ENCODE measurements around the gene C6orf163.

C6orf163 gene

GRCh38 chr6:87375315-87375714, 30.7 kb downstream of the C6orf163 start:
- Mint-ChIP-seq H3K27me3 (no peaks in the 10 kb centered on the region), H3K4me1 (ENCODE audit: low read depth) (peaks cover 9% of the 10 kb centered on the region), H3K36me3 (ENCODE audit: low read depth) (no peaks in the 10 kb centered on the region), H3K27ac (no peak overlapping the region), H3K4me3 (no peak overlapping the region), H3K9me3 (no peaks in the 10 kb centered on the region)
- intact Hi-C loops (cut with micrococcal nuclease), result no loop called here

- Mint-ChIP-seq H3K4me3 (no peak overlapping the region), H3K9me3 (no peaks in the 10 kb centered on the region), H3K4me1 (ENCODE audit: low read depth) (peaks cover 9% of the 10 kb centered on the region), H3K27ac (no peak overlapping the region), H3K36me3 (ENCODE audit: low read depth) (no peaks in the 10 kb centered on the region), H3K27me3 (no peaks in the 10 kb centered on the region)
- intact Hi-C loops (cut with micrococcal nuclease), result no loop called here
Measured at GRCh38 chr6:87376643-87377042, 32.0 kb downstream of the C6orf163 start.

- Mint-ChIP-seq H3K9me3 (no peaks in the 10 kb centered on the region), H3K27ac (no peak overlapping the region), H3K36me3 (ENCODE audit: low read depth) (no peaks in the 10 kb centered on the region), H3K4me3 (no peak overlapping the region), H3K27me3 (no peaks in the 10 kb centered on the region), H3K4me1 (ENCODE audit: low read depth) (peaks cover 9% of the 10 kb centered on the region)
- intact Hi-C loops (cut with micrococcal nuclease), result no loop called here
Measured at GRCh38 chr6:87378947-87379346, 34.3 kb downstream of the C6orf163 start.

- intact Hi-C loops (cut with micrococcal nuclease), result no loop called here
- Mint-ChIP-seq H3K36me3 (ENCODE audit: low read depth) (no peaks in the 10 kb centered on the region), H3K9me3 (no peaks in the 10 kb centered on the region), H3K27me3 (no peaks in the 10 kb centered on the region), H3K27ac (no peak overlapping the region), H3K4me3 (no peak overlapping the region), H3K4me1 (ENCODE audit: low read depth) (peaks cover 9% of the 10 kb centered on the region)
Measured at GRCh38 chr6:87382861-87383260, 38.2 kb downstream of the C6orf163 start.

- H3K4me1 Mint-ChIP-seq (ENCODE audit: low read depth), result peaks cover 3% of the 10 kb centered on the region
- H3K36me3 Mint-ChIP-seq (ENCODE audit: low read depth), result no peaks in the 10 kb centered on the region
- H3K4me3 Mint-ChIP-seq, result no peak overlapping the region
- intact Hi-C loops (cut with micrococcal nuclease), result no loop called here
- H3K9me3 Mint-ChIP-seq, result no peaks in the 10 kb centered on the region
- no peaks in the 10 kb centered on the region for H3K27me3 Mint-ChIP-seq
- no peak overlapping the region for H3K27ac Mint-ChIP-seq
Measured at GRCh38 chr6:87384038-87384437, 39.4 kb downstream of the C6orf163 start.

- Mint-ChIP-seq H3K27ac (no peak overlapping the region), H3K9me3 (no peaks in the 10 kb centered on the region), H3K27me3 (no peaks in the 10 kb centered on the region), H3K4me3 (no peak overlapping the region), H3K36me3 (ENCODE audit: low read depth) (no peaks in the 10 kb centered on the region), H3K4me1 (ENCODE audit: low read depth) (no peaks in the 10 kb centered on the region)
- intact Hi-C loops (cut with micrococcal nuclease), result no loop called here
Measured at GRCh38 chr6:87384449-87384848, 39.8 kb downstream of the C6orf163 start.

GRCh38 chr6:87391334-87391733, 46.7 kb downstream of the C6orf163 start:
- no peak overlapping the region for H3K4me3 Mint-ChIP-seq
- intact Hi-C loops (cut with micrococcal nuclease), result loop anchor here (5.0 to 10.0 kb wide), 4 partner anchors 113 to 1481 kb away; no protein-coding TSS in a partner anchor
- H3K27ac Mint-ChIP-seq, result no peak overlapping the region
- no peaks in the 10 kb centered on the region for H3K27me3 Mint-ChIP-seq
- H3K9me3 Mint-ChIP-seq, result no peaks in the 10 kb centered on the region
- no peaks in the 10 kb centered on the region for H3K4me1 Mint-ChIP-seq (ENCODE audit: low read depth)
- no peaks in the 10 kb centered on the region for H3K36me3 Mint-ChIP-seq (ENCODE audit: low read depth)

GRCh38 chr6:87393026-87393622, 48.5 kb downstream of the C6orf163 start:
- H3K36me3 Mint-ChIP-seq (ENCODE audit: low read depth), result no peaks in the 10 kb centered on the region
- H3K9me3 Mint-ChIP-seq, result no peaks in the 10 kb centered on the region
- intact Hi-C loops (cut with micrococcal nuclease), result loop anchor here (5.0 to 10.0 kb wide), 4 partner anchors 112 to 1479 kb away; no protein-coding TSS in a partner anchor
- H3K27me3 Mint-ChIP-seq, result no peaks in the 10 kb centered on the region
- H3K27ac Mint-ChIP-seq, result no peak overlapping the region
- H3K4me3 Mint-ChIP-seq, result no peak overlapping the region
- peaks cover 12% of the 10 kb centered on the region for H3K4me1 Mint-ChIP-seq (ENCODE audit: low read depth)

GRCh38 chr6:87395431-87395830, 50.8 kb downstream of the C6orf163 start:
- Mint-ChIP-seq H3K36me3 (ENCODE audit: low read depth) (no peaks in the 10 kb centered on the region), H3K27ac (no peak overlapping the region), H3K9me3 (no peaks in the 10 kb centered on the region), H3K4me3 (no peak overlapping the region), H3K4me1 (ENCODE audit: low read depth) (peaks cover 12% of the 10 kb centered on the region), H3K27me3 (no peaks in the 10 kb centered on the region)
- intact Hi-C loops (cut with micrococcal nuclease), result loop anchor here (10.0 kb wide), 3 partner anchors 109 to 1389 kb away; no protein-coding TSS in a partner anchor

GRCh38 chr6:87396595-87397392, 52.2 kb downstream of the C6orf163 start:
- Mint-ChIP-seq H3K36me3 (ENCODE audit: low read depth) (no peaks in the 10 kb centered on the region), H3K27me3 (no peaks in the 10 kb centered on the region), H3K4me3 (no peak overlapping the region), H3K27ac (no peak overlapping the region), H3K9me3 (no peaks in the 10 kb centered on the region), H3K4me1 (ENCODE audit: low read depth) (peaks cover 12% of the 10 kb centered on the region)
- intact Hi-C loops (cut with micrococcal nuclease), result loop anchor here (10.0 kb wide), 3 partner anchors 108 to 1388 kb away; no protein-coding TSS in a partner anchor

GRCh38 chr6:87397656-87398055, 53.0 kb downstream of the C6orf163 start:
- Mint-ChIP-seq H3K27ac (no peak overlapping the region), H3K4me1 (ENCODE audit: low read depth) (peaks cover 12% of the 10 kb centered on the region), H3K36me3 (ENCODE audit: low read depth) (no peaks in the 10 kb centered on the region), H3K9me3 (no peaks in the 10 kb centered on the region), H3K4me3 (no peak overlapping the region), H3K27me3 (no peaks in the 10 kb centered on the region)
- intact Hi-C loops (cut with micrococcal nuclease), result loop anchor here (10.0 kb wide), 3 partner anchors 107 to 1387 kb away; no protein-coding TSS in a partner anchor

GRCh38 chr6:87401832-87402231, 57.2 kb downstream of the C6orf163 start:
- no peaks in the 10 kb centered on the region for H3K36me3 Mint-ChIP-seq (ENCODE audit: low read depth)
- H3K27me3 Mint-ChIP-seq, result peaks cover 7% of the 10 kb centered on the region
- no peaks in the 10 kb centered on the region for H3K9me3 Mint-ChIP-seq
- H3K27ac Mint-ChIP-seq, result no peak overlapping the region
- intact Hi-C loops (cut with micrococcal nuclease), result no loop called here
- no peak overlapping the region for H3K4me3 Mint-ChIP-seq
- H3K4me1 Mint-ChIP-seq (ENCODE audit: low read depth), result peaks cover 11% of the 10 kb centered on the region

- Mint-ChIP-seq H3K27ac (peak overlapping the region; percentile 76), H3K4me1 (ENCODE audit: low read depth) (no peaks in the 10 kb centered on the region), H3K27me3 (peaks cover 11% of the 10 kb centered on the region), H3K4me3 (peak overlapping the region; percentile 87), H3K9me3 (no peaks in the 10 kb centered on the region), H3K36me3 (ENCODE audit: low read depth) (no peaks in the 10 kb centered on the region)
- intact Hi-C loops (cut with micrococcal nuclease), result loop anchor here (5.0 kb wide), 2 partner anchors 65 to 255 kb away; partner anchors contain the start of gene SLC35A1
Measured at GRCh38 chr6:87407561-87407900, 62.9 kb downstream of the C6orf163 start.

GRCh38 chr6:87407901-87408720, 63.5 kb downstream of the C6orf163 start, which contains the start of gene CFAP206:
TSS of gene CFAP206 (plus strand) at chr6:87407972. CDS start at chr6:87409840, 1,868 bp downstream.
- intact Hi-C loops (cut with micrococcal nuclease), result loop anchor here (5.0 kb wide), 2 partner anchors 64 to 256 kb away; partner anchors contain the start of gene SLC35A1
- peak within 1 kb of the TSS; percentile 76 for H3K27ac Mint-ChIP-seq

More at GRCh38 chr6:87407901-87408720, 63.5 kb downstream of the C6orf163 start, which contains the start of gene CFAP206:
- H3K4me3 Mint-ChIP-seq, result peak within 1 kb of the TSS; percentile 87
- H3K36me3 Mint-ChIP-seq (ENCODE audit: low read depth), result no peaks in the 10 kb centered on the region
- H3K27me3 Mint-ChIP-seq, result peaks cover 11% of the 10 kb centered on the region
- H3K4me1 Mint-ChIP-seq (ENCODE audit: low read depth), result no peaks in the 10 kb centered on the region
- no peaks in the 10 kb centered on the region for H3K9me3 Mint-ChIP-seq
